Epithelial cell of proximal tubule (primary cell): ENCODE results near the gene OTOS. TPM values are rescaled to one million over a fixed set of nuclear protein-coding genes. Genes with fewer than 3 reads are reported as not detected.
A peak's percentile ranks its signal among the peaks of the same experiment; 100 is the strongest.

Experiments
- DNase-seq: peaks from one replicate; pipeline ENCODE4 v3.0.0-alpha.2; 2011; ENCODE audit warnings: low read depth
- H3K4me3 ChIP-seq: 2 replicates; pipeline ENCODE4 v1.5.1; 2011; ENCODE audit warnings: low read depth, mild to moderate bottlenecking, low read length
- CTCF ChIP-seq: conservative IDR thresholded peaks from 2 replicates; pipeline ENCODE4 v1.5.1; 2012; ENCODE audit warnings: low read depth, mild to moderate bottlenecking, low read length
- total RNA-seq: library from RNA; depleted of rRNA; stranded (reverse); fragments of >200 nt; gene quantifications from 2 replicates; pipeline ENCODE4 v1.2.3, GENCODE V29; 2015

Gene OTOS
- total RNA-seq, 1 donor from 2014 or later = not detected

- no peak overlapping the region for H3K4me3 ChIP-seq
- no peak for DNase-seq
- no peak for TF ChIP-seq CTCF
These were observed 42.8 kb upstream of the OTOS start for GRCh38 chr2:240183006-240183874.

GRCh38 chr2:240182476-240182875, 42.0 kb upstream of the OTOS start:
- no peak for TF ChIP-seq CTCF
- H3K4me3 ChIP-seq = no peak overlapping the region
- no peak for DNase-seq

DNA sequence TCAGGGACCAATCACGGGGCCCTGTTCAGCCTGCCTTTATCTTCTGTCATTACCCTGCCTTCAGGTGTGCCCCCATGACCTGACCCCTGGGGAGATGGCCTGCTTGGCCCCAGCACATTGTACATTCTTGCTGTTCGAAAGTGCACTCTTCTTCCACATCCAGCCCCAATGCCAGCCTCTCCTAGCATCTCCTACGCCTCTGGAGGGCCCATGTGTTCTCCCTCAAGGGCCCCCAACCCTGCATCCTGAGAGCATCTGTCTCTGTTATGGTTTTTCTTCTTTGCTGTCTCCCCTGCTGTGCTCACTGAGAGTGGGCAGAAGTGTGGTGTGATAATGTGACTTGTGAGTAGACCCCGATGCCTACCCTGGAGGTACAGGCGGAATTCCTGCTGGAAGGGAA, 41.5 kb upstream of the OTOS start:
- H3K4me3 ChIP-seq = no peak overlapping the region
- no peak for TF ChIP-seq CTCF

DNA sequence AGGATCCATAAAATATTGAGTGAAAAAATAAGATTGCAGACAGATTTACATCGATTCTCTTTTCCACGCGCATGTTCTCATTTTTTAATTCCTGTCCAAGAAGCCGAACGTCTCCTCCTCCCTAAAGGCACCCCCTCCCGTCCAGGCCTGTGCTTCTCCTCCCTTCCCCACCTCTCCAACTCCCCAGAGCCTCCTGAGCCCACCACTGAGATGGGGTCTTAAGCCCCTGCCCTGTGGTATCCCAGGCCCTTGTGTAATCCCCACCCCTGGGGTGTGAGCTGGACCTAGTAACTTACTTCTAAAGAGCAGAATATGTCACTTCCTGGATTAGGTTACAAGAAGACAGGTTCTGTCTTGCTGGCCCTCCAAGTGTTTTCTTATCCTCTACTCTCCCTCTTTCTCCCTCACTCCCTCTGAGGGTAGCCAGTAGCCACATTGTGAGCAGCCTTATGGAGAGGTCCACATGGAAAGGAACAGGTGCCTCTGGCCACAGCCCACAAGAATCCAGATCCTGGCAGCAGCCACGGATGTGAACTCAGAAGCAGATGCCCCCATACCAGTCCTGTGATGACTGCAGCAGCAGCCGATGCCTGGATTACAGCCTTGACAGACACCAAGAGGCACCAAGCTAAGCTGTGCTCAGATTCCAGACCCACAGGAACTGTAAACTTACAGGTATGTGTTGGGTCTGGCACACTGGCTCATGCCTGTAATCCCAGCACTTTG, 39.6 kb upstream of the OTOS start:
- H3K4me3 ChIP-seq = no peak overlapping the region
- DNase-seq = no peak
- TF ChIP-seq CTCF = no peak

More for the DNA sequence above, 41.5 kb upstream of the OTOS start:
- no peak for DNase-seq

DNA sequence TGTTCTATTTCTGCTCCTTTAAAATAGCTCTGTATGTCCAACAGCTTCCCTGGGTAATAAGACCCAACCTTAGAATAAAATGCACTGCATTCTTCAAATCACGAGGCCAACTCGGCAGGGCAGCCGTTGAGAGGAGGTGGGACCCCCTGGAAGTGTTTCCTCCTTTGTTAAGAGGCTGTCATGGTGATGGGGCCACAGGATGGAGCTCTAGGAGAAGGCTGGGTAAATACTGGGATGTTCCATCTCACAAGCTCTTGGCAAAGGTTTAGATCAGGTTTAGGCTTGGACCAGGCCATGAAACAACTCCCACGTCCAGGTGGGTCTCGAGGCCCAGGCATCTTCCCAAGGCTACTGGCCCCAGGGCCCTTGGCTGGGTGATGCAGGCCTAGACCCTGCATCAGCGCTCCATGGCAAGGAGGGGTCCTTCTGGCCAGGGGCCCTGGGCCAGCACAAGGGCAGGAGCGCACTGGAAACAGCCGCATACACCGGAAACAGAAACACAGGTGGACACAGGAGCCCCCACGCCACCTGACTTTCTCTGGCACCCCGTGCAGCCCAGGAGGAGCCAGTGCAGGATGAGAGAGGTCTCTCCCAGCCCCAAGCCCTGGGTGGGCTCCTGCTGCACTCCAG, 38.8 kb upstream of the OTOS start:
- no peak for DNase-seq
- peak; percentile 5 for TF ChIP-seq CTCF
- H3K4me3 ChIP-seq = no peak overlapping the region

- no peak overlapping the region for H3K4me3 ChIP-seq
- DNase-seq = no peak
- TF ChIP-seq CTCF = no peak
These were observed 38.1 kb upstream of the OTOS start for GRCh38 chr2:240178564-240178963.
